ENCODE results near the gene NOP53. TPM values are rescaled to one million over a fixed set of nuclear protein-coding genes. Genes with fewer than 3 reads are reported as not detected.

The NOP53 gene
- total and polyA plus RNA-seq, 7 donors, result 96.3 to 268 (median 166) TPM

- no peak for TF ChIP-seq CTCF (IDR thresholded peaks at IDR 0.05)
- no peak for ATAC-seq
- Histone ChIP-seq H3K36me3 (ENCODE audit: insufficient read depth in 1 of 2, low read depth in 1 of 2) (peaks cover 15 to 93% of the 10 kb centered on the region in 2 donors), H3K27ac (no peak overlapping the region), H3K9me3 (no peaks in the 10 kb centered on the region), H3K4me1 (peaks cover 10% of the 10 kb centered on the region), H3K27me3 (ENCODE audit: insufficient read depth in 3 of 3, low read length in 2 of 3) (no peaks in the 10 kb centered on the region), H3K4me3 (no peak overlapping the region)
- DNase-seq, result no peak
- 90 to 94% (median 91%) methylated on average over 14 to 18 of the region's 18 CpGs for WGBS, 3 donors
- intact Hi-C loops (cut with DNase I), result no loop called here
Observed at GRCh38 chr19:47750752-47751151, 5.4 kb downstream of the NOP53 start.

DNA sequence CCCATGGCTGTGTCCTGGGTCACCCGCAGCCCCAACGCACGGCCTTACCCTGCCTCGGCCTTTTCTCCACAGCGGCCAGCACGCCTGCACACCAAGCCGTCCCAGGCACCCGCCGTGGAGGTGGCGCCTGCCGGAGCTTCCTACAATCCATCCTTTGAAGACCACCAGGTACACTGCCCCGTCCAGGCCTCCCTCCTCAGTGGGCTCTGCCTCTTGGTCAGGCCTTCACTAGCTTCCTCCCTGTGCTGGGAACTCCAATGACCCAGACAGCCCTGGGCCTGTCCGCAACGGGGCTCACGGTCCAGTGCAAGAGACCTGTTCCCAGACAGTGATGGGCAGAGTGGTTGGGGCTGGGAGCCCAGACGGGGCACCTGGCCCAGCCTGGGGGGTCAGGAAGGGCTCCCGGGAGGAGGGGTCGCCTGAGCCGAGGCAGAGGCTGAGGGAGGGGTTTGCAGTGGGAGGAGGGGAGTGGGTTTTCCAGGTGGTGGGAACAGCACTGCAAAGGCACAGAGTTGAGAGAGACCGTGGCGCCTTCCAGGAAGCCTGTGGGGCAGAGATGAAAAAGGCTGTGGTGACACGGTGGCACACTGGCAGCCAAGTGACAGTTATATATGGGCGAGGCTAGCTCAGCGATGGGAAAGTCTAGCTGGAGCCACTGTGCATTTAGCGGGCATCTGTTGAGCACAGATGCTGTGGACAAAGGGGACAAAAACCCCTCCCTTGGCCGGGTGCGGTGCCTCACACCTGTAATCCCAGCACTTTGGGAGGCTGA is 7.3 kb downstream of the NOP53 start:
- no peaks in the 10 kb centered on the region for H3K27me3 ChIP-seq (ENCODE audit: insufficient read depth in 3 of 3, low read length in 2 of 3)
- ATAC-seq (no peak), DNase-seq (no peak)
- intact Hi-C loops (cut with DNase I), result no loop called here
- WGBS, 3 donors, result 89 to 93% (median 90%) methylated on average over 26 to 27 of the region's 27 CpGs
- H3K4me3 ChIP-seq, result no peak overlapping the region
- no peak overlapping the region for H3K27ac ChIP-seq
- no peaks in the 10 kb centered on the region for H3K9me3 ChIP-seq
- TF ChIP-seq CTCF (IDR thresholded peaks at IDR 0.05), result no peak
- H3K36me3 ChIP-seq (ENCODE audit: insufficient read depth in 1 of 2, low read depth in 1 of 2), result peaks cover 24 to 100% of the 10 kb centered on the region in 2 donors
- H3K4me1 ChIP-seq, result no peaks in the 10 kb centered on the region

DNA sequence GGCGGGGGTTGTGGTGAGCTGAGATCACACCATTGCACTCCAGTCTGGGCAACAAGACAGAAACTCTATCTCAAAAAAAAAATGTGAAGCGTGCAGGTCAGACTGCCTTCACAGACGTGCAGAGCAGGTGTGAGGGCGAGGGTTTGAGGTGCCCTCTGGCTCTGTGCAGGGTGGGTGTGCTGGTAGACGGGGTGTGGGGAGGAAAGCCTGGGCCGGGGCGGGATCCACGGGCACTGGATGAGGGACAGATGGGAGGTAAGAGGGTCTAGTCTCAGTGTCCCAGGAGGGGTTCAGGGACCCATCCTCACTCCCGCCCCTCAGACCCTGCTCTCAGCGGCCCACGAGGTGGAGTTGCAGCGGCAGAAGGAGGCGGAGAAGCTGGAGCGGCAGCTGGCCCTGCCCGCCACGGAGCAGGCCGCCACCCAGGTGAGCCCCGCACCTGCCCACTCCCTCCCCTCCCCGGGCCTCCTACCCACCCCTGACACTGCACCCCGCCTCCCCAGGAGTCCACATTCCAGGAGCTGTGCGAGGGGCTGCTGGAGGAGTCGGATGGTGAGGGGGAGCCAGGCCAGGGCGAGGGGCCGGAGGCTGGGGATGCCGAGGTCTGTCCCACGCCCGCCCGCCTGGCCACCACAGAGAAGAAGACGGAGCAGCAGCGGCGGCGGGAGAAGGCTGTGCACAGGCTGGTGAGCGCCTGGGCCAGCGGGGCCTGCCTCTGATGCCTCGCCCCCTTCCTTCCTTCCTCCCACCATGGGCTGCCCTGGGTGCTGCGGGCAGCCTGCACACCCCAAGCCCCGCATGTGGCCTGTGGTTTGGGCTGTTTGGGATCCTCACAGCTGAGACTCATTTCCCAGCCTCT is 9.1 kb downstream of the NOP53 start:
- Histone ChIP-seq H3K4me3 (no peak overlapping the region), H3K9me3 (no peaks in the 10 kb centered on the region), H3K27me3 (ENCODE audit: insufficient read depth in 3 of 3, low read length in 2 of 3) (no peaks in the 10 kb centered on the region), H3K36me3 (ENCODE audit: insufficient read depth in 1 of 2, low read depth in 1 of 2) (peaks cover 29 to 100% of the 10 kb centered on the region in 2 donors), H3K4me1 (no peaks in the 10 kb centered on the region), H3K27ac (no peak overlapping the region)
- intact Hi-C loops (cut with DNase I), result no loop called here
- ATAC-seq (no peak), DNase-seq (no peak)
- WGBS, 3 donors, result 90 to 92% (median 90%) methylated on average over 19 to 37 of the region's 37 CpGs
- TF ChIP-seq CTCF (IDR thresholded peaks at IDR 0.05), result no peak

DNA sequence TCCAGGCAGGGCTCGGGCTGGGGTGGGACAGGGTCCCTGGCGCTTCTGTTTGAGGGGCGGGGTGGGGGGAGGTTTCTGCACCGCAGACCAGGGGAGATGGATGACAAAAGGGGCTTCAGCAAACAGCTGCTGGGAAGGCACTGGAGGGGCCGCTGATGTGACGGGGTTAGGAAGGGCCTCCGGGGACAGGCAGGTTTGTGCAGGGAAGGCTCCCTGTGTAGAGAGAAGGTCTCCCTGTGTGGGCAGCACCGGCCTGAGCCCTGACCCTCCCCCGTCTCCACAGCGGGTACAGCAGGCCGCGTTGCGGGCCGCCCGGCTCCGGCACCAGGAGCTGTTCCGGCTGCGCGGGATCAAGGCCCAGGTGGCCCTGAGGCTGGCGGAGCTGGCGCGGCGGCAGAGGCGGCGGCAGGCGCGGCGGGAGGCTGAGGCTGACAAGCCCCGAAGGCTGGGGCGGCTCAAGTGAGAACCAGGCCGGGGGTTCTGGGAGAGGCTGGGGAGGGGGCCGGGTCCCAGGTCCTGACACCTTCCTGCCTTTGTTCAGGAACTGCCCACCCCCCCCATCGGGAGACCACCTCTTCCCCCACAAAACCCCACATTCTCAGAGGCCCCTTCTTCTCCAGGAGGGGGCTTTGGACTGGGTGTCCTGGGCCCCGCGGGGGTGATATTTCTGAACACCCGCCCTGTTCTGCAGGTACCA is 9.9 kb downstream of the NOP53 start:
- ATAC-seq (no peak), DNase-seq (no peak)
- no peaks in the 10 kb centered on the region for H3K27me3 ChIP-seq (ENCODE audit: insufficient read depth in 3 of 3, low read length in 2 of 3)
- no peak overlapping the region for H3K4me3 ChIP-seq
- no peaks in the 10 kb centered on the region for H3K4me1 ChIP-seq
- no peaks in the 10 kb centered on the region for H3K9me3 ChIP-seq
- intact Hi-C loops (cut with DNase I), result no loop called here
- peaks cover 29 to 98% of the 10 kb centered on the region in 2 donors for H3K36me3 ChIP-seq (ENCODE audit: insufficient read depth in 1 of 2, low read depth in 1 of 2)
- no peak for TF ChIP-seq CTCF (IDR thresholded peaks at IDR 0.05)
- 89 to 92% (median 89%) methylated on average over 20 to 36 of the region's 36 CpGs for WGBS, 3 donors
- no peak overlapping the region for H3K27ac ChIP-seq
